HG03521 (cell line): ENCODE results near the gene PAFAH1B1.

Experiments
- ATAC-seq: cut with Tn5 transposase; IDR thresholded peaks from one replicate; pipeline ENCODE4 v1.9.1; 2021; ENCODE audit warnings: mild to moderate bottlenecking, moderate library complexity; ENCODE audit not compliant: unreplicated experiment

PAFAH1B1 gene

DNA sequence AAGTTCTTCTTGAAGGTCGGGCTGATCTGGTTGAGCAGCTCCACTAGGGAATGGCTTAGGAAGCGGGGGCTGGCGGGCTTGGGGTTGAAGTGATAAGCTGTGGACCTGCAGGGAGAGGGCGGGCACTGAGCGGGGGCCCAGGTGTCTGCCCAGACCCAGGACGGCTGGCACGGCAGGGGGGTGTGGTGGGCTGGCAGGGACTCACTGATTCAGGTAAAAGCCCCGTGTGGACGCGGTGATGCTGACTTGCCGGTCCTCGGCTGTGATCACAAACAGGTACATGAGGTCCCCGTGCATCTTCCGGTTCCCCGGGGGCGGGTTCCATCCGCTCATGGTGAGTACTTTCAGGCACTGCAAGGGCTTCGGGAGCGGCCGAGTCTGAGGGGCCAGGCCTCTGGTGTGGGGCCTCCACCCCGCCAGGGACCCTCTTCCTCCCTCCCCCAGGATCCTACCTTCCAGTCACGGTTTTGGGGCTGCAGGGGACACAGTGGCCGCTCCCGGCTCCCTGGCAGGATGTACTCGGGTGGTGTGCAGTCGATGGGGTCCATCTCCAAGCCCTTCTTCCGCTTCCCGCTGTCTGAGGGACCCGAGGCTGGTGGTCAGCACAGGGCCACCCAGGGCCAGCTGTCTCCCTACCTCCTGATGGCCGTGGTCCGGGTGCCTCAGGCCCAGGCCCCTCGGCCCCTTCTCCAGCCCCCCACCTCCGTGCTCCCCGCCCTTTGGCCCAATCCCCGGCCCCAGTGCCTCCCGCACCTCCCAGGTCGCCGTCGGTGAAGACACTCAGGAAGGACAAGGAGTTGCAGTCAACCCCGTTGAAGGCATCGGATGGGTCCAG is 107.9 kb downstream of the PAFAH1B1 start:
- ATAC-seq = no peak

DNA sequence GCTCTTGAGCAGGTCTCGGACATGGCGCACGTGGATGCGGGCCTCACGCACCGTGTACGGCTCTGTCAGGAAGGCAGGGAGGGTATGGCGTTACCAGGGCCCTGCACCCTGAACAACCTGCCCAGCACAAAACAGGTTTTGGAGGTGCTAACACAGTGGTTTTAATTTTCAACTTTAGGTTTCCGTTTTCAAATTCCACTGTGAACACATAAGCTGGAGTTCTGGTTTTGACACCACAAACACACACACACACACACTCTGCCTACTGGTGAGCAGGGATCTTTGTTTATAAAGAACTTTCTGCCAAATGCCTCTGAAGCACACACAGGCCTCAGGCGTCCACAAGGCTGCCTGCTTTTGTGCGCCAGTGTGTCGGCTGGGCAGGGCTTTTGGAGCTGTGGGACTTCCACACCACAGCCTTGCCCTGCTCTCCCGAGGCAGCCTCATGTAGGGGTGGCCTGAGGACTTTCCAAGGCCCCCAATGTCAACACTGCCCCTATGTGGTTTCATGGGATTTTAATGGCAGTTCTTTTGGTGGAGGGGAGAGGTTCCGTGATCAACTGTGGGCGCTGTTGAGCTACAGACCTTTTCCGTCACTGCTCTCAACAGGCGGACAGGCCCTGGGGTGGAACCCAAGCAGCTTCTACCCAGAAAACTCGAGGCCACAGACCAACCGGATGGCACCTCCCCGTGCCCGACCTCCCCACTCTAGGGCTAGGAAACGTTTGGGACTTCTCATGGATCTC is 108.7 kb downstream of the PAFAH1B1 start:
- ATAC-seq = no peak

DNA sequence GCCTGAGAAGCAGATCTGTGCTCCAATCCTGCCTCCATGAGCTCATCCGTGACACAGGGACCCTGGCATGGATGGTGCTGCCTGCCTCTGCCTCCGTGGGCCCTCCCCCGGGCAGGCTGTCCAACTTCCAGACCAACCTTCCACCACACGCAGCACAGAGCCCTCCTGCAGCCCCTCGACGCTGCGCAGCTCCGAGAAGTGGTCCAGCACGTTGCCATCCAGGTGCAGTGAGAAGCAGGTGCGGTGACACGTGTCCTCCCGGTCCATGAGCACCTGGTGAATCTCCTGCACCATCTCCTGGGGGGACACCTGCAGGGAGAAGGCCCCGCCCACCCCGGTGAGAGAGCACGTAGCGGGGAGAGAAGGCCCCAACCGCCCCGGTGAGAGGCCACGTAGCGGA is 109.7 kb downstream of the PAFAH1B1 start:
- no peak for ATAC-seq

DNA sequence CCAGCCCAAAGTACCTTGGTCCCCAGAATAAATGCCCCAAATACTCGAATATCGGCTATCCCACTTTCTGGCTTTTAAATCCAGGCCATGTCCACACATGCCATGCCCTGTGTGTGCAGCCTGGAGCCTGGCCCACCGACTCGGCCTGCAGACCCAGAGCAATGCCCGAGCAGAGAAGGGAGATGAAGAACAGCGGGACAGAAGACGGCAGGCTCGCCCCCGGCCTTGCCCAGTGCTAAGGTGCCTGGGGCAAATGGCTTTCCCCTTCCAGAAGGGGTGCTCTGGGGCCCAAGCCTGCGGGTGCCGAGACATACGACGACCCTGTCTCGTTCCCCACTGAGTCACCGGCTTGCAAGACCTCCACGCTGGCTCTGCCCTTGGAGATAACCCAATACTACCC is 110.2 kb downstream of the PAFAH1B1 start:
- no peak for ATAC-seq

DNA sequence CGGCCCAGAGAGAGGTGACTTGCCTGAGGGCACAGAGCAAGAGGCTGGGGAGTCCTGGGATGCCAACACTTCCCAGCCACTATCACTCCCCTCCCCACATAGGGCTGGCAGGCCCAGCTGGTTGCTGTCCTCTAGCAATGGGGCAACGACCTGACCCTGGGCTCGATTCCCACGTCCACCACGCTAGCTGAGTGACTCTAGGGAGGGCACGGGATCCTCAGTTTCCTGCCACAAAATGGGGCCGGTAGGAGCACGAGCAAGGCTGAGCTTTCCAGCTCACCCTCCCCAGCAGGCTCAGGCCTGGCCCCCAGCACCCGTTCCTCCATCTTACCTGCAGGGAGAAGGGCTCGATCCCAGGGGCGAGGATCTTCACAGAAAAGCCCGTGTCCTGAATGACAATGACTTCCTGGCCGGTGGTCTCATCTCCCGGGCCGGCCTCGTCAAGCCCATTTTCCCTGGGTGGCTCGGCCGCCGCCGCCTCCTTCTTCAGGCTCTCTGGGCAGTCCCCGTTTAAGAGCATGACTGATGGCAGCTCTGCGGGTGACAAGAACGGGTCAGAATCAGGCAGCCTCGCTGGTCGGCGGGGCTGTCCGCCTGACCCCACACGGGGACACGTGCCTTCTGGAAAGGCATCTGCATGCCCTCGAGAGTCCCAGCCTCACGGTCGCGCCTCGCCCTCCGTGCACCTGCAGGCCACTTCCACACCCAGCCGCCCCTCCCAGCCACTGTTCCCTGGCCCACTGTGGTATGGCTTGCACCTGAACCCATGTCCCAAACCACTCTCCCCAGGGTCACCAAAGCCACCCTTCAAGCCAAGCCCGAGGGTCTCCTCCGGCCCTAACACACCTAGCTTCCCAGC is 110.8 kb downstream of the PAFAH1B1 start:
- no peak for ATAC-seq

DNA sequence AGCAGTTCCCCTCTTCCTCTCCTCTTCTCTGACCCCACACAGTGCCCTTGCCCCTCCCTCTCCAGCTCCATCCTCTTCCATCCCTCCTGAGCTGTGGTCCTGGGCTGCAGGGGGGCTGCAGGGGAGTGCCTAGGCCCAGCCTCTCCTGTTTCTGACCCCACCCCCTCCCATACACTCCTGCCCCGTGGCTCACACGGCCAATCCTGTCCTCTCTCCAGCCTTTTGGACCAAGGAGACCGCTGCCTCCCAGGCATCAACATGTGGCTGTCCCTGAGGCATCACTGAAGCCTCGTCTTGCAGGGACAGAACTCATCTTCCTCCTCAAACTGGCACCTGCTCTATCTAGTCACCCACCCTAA is 111.4 kb downstream of the PAFAH1B1 start:
- no peak for ATAC-seq

DNA sequence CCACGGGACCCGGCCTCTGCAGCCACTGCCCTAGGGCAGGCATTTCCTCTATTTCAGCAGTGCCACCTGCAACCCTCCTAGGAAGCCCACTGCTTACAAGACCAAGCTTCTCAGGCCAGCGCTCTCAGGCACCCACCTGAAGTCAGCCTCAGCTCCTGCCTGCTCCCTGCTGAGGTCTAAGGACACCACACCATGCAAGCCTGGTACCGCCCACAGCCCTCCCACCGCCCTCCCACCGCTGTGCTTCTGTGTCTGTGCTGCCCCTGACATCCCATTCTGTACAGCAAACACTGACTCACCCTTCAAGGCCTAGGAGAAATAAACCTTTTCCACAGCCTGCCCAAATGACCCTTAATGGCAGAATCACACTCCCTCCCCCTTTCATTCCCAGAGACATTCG is 111.8 kb downstream of the PAFAH1B1 start:
- ATAC-seq = no peak

DNA sequence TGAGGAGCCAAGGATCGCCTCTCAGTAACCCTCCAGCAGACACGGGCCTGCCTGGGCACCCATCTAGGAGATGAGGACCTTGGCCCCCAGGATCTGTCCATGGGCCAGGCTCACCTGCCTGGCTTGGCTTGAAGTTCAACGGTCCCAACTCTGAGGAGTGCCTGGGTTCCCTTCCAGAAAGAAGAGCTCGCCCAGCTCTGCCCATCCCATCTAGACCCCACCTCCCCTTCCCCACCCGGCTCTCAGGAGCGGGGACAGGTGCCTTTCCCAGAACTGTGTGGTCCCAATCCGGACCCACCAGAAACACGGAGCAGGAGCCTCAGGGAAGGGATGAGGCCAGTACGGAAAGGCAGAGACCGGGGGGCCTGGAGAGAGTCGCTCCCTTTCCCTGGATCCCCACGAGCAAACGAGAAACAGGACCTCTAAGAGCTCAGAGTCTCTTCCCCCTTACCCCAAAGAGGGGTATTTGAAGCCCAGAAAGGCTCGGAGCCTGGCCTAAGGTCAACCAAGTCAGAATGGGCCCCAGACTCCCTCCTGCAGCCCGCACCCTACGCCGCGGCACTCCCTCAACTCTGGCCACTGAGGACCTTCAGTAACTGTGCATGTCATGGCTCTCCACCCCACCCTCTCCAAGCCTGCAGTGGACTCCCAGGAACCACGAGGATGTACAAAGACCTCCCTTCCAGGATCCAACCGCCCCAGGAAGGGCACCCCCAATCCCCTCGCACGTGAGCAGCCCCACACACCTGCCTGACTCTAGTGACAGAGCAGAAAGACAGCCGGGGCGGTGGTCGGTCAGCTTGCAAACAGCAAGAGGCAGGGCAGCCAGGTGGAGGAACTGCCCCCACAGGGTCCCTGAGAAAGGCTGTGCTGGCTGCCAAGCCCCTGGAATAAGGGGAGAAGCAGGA is 112.7 kb downstream of the PAFAH1B1 start:
- ATAC-seq = no peak

DNA sequence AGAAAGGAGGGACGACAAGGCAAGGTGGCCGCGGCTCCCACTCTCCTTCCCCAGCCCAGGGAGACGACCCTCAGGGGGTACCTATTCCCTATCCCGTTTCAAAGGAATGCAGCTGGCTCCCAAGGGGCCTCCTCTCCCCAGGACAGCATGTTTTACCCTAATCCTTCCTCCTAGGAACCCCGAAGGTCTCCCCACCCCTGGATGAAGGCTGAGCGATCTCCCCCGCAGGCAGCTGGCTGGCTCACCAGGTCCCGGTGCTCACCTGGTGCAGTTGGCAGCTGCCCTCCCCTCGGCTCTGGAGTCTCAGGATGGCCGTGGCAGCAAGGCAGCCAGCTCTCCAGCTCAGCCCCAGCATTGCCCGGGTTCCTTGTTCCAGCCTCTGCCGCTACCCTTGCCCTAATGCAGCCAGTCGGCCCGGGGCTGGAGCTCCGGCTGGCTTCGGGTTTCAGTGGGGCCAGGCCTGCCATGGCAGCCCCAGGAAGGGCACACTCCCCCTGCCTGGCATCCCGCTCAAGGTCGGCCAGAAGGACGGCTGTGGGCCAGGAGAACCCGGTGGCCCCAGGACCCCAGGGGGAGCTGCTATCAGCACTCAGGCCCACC is 113.6 kb downstream of the PAFAH1B1 start:
- ATAC-seq = no peak

DNA sequence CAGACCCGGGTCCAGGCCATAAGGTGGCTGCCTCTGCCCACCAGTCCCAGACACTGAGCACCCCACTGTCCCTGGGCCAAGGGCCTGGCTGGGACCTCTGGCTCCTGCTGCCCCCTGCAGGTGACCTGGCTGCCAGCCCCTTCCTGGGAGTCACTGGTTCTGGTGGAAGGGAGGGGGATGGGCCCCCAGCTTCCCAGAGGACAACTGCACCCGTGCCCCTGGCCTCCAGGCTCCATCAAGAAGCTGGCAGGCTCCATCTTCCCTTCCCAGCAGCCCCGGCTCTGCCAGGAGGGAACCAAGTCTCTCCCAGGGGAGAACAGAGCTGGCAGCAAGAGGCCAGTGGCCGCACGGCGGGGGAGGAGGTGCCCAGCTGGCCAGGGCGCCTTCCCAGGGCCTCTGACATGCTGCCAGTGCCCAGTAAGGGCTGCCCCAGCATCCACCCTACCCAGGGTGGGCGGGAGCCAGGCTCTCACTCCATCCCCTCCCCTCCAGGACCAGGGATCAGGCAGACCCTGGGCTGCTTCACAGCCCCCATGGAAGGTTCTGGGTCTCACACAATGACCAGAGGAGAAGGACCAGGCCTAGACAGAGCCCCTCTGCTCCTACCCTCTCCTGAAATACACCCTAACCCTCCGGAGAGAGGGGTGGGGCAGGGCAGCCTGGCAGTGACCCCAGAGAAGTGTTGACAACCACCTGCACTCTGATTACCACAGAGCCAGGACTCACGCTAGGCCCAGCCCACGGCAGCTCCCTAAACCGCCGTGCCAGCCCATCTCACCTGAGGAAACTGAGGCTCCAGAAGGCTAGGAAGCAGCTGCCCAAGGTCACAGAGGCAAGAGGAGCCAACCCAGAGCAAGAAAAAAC is 114.5 kb downstream of the PAFAH1B1 start:
- ATAC-seq = no peak

DNA sequence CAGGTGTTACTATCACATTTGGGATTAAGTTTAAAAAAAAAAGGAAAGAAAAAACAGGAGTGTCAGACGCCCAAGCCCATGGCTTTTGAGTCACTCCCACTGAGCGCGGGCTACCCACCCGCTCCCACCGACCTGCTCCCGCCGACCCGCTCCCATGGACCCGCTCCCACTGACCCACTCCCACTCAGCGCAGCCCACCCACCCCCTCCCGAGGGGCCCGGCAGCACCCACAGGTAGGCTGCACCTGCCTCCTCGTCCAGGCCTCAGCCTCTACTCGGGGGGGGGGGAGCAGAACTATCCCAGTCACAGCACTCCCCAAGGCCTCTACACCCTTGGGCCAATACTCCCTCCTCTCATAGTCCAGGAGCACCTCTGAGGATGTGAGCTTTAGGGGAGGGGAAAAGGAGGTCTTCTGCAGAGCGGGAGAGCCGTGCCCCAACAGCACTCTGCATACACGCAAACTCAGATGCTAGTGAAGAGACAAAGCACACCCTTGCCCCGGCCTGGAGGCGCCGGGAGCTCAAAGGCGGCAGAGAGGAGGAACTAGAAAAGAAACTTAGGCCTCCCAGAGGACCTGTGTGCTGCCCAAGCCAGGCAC is 115.2 kb downstream of the PAFAH1B1 start:
- ATAC-seq = no peak

DNA sequence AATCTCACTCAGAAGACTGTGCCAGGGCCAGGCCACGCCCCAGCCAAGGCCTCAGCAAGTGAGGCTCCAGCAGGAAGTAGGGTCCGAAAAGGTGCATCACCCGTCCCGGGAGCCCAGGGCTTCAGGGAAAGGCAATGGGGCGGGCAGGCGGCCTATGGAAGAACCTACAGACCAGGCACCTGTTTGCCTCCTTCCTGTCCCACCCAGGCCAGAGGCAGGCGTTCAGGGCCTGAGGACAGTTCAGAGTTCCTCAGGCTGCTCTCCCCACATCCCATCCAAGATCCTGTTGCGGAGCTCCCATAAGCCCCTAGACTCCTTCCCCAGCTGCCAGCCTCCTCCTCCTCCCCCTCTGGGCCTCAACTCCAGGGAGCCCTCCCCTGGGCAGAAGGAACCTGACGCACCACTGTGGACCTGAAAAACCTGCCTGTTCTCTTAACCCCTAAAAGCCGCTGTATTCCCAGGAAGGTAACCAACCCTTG is 115.8 kb downstream of the PAFAH1B1 start:
- no peak for ATAC-seq

DNA sequence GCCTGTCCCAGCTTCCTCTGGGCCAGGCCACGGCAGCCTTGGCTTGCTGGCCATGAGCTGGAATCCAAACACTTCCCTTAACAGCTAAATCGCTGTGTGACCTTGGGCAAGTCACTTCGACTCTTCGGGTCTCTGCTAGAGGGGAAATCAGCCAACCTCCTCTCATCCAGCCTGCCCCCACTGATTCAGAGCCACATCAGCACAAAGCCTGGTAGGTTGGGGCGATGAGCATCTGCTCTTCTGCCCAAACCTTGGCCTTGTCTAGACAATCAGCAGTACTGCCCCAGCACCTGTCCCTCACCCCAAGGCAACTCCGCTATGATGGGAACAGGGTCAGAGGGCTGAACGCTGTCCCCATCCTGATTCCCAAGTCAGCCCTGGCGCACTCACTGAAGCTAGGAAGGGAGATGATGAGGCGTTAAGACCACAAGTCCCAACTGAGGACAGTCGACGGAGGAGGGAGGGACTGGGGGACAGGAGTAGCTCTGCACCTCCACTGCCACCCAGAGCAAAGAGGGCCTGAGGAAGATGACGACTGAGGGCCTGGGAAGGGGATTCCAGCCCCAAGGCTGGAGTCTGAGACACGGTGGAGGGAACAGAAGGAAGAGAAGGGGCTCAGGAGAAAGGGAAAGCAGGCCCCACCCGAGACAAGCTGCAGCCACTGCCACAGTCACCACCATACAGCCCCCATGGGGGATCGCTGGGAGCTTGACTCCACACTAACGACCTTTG is 116.8 kb downstream of the PAFAH1B1 start:
- no peak for ATAC-seq

DNA sequence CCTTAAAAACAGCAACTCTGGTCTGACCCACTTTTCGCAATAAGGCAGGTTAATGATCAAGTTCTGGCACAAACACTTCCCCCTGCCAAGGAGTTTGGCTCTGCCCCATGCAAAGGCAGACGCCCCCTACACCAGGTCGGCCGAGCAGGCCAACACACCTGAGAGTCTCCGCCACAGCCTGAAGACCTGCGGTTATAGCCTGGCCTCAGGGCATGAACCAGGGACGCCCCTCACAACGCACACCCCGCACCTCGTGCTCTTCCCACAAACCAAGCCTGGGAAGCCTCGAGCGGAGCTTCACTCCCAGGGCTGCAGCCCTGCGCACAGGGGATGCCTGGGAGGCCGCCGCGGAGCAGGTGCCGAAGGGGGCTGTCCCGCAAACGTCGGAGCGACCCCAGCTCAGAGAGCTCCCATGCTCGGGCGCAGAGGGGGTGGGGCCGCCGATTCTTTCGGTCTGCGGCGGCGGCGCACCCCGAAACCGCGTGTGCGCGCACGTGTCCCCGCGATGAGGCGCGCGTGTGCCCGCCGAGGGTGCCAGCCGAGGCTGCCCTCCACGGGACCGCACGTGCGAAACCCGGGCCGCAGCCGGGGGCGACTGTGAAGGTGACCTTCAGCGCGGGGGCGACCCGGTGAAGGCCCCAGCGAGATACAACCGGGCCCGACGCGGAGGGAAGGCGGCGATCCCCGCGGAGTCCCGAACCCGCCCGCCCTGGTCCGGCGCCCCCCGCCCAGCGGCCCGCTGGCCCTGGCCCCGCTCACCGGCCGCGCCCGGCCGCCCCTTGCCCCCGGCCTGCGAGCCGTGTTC is 117.6 kb downstream of the PAFAH1B1 start:
- ATAC-seq = peak; percentile 13

DNA sequence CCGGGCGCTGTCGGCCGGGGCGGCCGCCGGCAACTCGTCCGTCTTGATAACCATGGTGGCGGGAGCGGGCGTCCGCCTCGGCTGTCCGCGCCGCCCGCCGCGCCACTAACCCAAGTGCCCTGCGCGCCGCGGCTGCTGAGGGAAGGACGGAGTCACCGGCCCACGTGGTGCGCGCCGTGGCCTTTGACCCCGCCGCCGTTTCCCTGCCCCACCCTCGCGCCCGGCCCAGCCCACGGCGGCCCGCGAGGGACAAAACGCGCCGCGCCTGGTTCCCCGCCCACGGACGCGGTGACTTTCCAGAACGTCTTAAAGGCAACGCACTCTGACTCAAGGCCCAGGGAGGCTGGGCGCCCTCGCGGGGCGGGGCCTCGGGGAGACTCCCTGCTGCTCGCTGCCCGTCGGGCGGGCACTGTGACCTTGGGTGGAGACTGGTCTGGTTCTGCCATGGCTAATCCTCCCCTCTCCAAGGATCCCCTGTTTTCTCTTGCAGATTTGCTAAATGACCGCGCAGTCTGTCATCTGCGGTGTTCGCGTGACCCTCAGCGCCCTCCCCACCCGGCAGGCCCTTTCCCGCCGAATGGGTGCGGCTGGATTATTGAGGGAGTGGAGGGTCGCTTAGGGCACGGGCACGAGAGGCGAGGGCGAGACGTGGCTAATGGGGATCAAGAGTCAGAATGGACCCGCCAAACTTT is 118.3 kb downstream of the PAFAH1B1 start, which contains the start of gene CLUH:
Gene CLUH (minus strand): TSS at position 157 of the 692 bp plus-strand sequence. CDS start 103 bp downstream, at position 54.
- peak; percentile 79 for ATAC-seq

DNA sequence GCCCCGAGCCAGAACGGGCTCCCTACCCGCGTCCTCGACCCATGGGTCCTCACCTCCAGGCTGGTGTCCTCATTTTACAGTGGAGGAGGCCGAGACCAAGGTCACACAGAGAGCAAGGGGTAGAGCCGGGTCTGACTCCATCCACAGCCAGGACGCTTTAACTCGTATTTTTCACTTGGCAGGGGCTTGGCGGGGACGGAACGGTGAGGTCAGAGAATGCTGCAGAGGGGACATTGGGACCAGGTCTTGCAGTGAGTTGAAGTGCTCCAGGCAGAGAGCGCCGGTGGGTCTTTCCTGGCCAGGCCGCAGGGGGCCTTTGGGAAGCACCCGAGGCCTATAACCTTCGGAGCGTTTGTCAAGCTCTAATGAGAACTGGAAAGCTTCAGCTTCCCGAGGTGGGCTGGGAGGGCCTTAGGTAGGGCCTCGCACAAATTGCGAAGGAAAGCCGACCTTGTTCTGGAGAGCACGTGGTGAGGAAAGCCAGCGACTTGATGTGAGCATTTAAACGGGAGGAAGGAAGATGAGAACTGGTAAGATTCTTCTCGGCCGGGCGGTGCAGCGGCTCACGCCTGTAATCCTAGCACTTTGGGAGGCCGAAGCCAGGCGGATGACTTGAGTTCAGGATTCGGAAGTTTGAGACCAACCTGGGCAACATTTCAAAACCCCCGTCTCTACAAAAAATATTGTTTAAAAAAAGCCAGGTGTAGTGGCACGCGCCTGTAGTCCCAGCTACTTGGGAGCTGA is 119.0 kb downstream of the PAFAH1B1 start:
- no peak for ATAC-seq
